ENCODE measurements around the gene LONRF2. TPM values are rescaled to one million over a fixed set of nuclear protein-coding genes. Genes with fewer than 3 reads are reported as not detected.

The LONRF2 gene
- total RNA-seq, 1 experiment from 2014 or later = 1.1 TPM

DNA sequence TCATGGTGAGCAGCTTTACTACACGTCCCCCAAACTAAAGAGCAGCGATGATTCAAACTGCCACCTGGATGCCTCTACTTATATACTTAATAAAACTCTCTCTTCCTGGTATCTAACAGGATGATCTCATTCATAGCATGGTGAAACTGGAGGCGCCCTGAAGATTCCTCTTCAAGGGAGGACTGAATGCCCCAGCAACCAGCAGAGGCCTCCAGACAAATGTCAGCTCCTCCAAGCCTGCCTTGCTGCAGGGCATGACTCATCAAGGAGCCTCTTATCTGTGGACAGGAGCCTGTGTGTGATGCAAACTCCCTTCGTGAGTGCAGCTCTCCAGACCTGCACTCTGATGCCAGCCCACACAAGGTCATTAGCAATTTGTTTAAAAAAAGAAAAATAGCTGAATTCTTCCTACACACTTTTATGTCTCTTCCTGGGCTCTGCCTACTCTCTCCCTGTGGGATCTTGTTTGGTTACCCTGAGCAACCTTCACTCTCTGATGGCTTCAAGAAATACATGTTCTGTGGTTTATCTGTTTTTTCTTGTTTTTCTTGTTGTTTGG, 30.2 kb downstream of the LONRF2 start:
- Histone ChIP-seq H3K27ac (ENCODE audit: low read length) (peak overlapping the region; percentile 96), H3K9me3 (ENCODE audit: low read length) (no peaks in the 10 kb centered on the region), H3K36me3 (ENCODE audit: low read depth, low read length) (no peaks in the 10 kb centered on the region), H3K27me3 (ENCODE audit: low read length) (no peaks in the 10 kb centered on the region), H3K4me2 (ENCODE audit: low read length) (peak overlapping the region; percentile 69), H4K20me1 (ENCODE audit: low read length) (no peaks in the 10 kb centered on the region), H3K4me3 (ENCODE audit: low read length) (no peak overlapping the region), H3F3A (ENCODE audit: low read length, unreplicated experiment) (peaks cover 9% of the 10 kb centered on the region), H3K79me2 (ENCODE audit: low read length) (no peaks in the 10 kb centered on the region), H3K9me2 (replicated peaks; ENCODE audit: low read length) (no peaks in the 10 kb centered on the region), H3K9ac (ENCODE audit: low read length) (peak overlapping the region; percentile 74), H2AFZ (ENCODE audit: low read length) (no peak overlapping the region), H3K4me1 (ENCODE audit: insufficient read depth, low read length) (peaks cover 39% of the 10 kb centered on the region)
- ChIA-PET POLR2A (ENCODE audit: unreplicated experiment) (no interaction called here), CTCF (interaction anchor here (2.0 kb wide), 1 partner anchor 30 kb away, joined by 7 read pairs; no protein-coding TSS in a partner anchor)
- no TSS peak for BruUV-seq (replicated peaks)
- peak; percentile 69 for ATAC-seq
- intact Hi-C loops (cut with micrococcal nuclease) = no loop called here
- TF ChIP-seq, protein P1, sequence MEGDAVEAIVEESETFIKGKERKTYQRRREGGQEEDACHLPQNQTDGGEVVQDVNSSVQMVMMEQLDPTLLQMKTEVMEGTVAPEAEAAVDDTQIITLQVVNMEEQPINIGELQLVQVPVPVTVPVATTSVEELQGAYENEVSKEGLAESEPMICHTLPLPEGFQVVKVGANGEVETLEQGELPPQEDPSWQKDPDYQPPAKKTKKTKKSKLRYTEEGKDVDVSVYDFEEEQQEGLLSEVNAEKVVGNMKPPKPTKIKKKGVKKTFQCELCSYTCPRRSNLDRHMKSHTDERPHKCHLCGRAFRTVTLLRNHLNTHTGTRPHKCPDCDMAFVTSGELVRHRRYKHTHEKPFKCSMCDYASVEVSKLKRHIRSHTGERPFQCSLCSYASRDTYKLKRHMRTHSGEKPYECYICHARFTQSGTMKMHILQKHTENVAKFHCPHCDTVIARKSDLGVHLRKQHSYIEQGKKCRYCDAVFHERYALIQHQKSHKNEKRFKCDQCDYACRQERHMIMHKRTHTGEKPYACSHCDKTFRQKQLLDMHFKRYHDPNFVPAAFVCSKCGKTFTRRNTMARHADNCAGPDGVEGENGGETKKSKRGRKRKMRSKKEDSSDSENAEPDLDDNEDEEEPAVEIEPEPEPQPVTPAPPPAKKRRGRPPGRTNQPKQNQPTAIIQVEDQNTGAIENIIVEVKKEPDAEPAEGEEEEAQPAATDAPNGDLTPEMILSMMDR (conservative IDR thresholded peaks at IDR 0.05; ENCODE audit: low read depth, low read length) = peak; percentile 35
- no peak for TF ChIP-seq EZH2phosphoT487 (IDR thresholded peaks at IDR 0.05; ENCODE audit: borderline replicate concordance, low read length)
- TF ChIP-seq EZH2 (IDR thresholded peaks at IDR 0.05; ENCODE audit: low read length, unreplicated experiment) = no peak
- peak; percentile 82 for DNase-seq

DNA sequence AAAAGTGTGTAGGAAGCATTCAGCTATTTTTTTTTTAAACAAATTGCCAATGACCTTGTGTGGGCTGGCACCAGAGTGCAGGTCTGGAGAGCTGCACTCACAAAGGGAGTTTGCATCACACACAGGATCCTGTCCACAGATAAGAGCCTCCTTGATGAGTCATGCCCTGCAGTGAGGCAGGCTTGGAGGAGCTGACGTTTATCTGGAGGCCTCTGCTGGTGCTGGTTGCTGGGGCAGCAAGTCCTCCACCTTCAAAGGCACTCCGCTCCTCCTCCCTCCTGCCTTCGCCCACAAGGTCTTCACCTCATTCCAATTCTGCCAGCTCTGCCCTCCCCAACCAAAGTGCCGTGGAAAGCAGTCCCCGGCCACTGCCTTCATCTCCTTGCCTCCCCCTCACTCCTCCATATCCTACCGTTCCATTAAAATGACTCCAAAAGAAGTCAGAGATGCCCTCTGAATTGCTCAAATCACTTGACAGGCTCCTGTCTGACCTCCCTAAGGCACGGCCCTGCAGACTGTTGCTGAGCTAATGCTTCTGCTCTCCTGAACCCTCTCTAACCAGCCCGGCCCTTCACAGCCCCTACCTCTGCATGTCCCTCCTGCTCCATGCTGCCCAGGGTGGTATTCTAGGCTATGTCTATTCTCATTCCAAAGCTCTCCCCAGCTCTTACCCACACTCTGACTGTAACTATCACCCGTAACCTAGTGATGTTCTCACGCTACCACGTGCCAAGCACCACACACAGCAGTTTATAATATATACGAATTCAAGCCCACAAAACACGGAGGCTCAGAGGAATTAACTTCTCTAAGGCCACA, 30.9 kb downstream of the LONRF2 start:
- DNase-seq (peak; percentile 92), ATAC-seq (peak; percentile 84)
- H3K27me3 ChIP-seq (ENCODE audit: low read length) = no peaks in the 10 kb centered on the region
- peaks cover 41% of the 10 kb centered on the region for H3K4me1 ChIP-seq (ENCODE audit: insufficient read depth, low read length)
- 0 out of 2 replicates have a peak overlapping the region, but pooled peaks have one; percentile 8 for H3K4me3 ChIP-seq (ENCODE audit: low read length)
- H3K36me3 ChIP-seq (ENCODE audit: low read depth, low read length) = no peaks in the 10 kb centered on the region
- TF ChIP-seq, protein P1 (conservative IDR thresholded peaks at IDR 0.05; ENCODE audit: low read depth, low read length) = no peak
- TF ChIP-seq EZH2 (IDR thresholded peaks at IDR 0.05; ENCODE audit: low read length, unreplicated experiment) (no peak), EZH2phosphoT487 (IDR thresholded peaks at IDR 0.05; ENCODE audit: borderline replicate concordance, low read length) (no peak; the same call in 1 of the 2 replicates)
- no peaks in the 10 kb centered on the region for H3K9me3 ChIP-seq (ENCODE audit: low read length)
- H3K9me2 ChIP-seq (replicated peaks; ENCODE audit: low read length) = no peaks in the 10 kb centered on the region
- H2AFZ ChIP-seq (ENCODE audit: low read length) = peak overlapping the region; percentile 45; the same call in 1 of the 2 replicates
- H3K4me2 ChIP-seq (ENCODE audit: low read length) = peak overlapping the region; percentile 69
- POLR2A ChIA-PET (ENCODE audit: unreplicated experiment) = interaction anchor here (0.7 kb wide), 1 partner anchor 144 kb away, joined by 6 read pairs; no protein-coding TSS in a partner anchor
- H4K20me1 ChIP-seq (ENCODE audit: low read length) = no peaks in the 10 kb centered on the region
- CTCF ChIA-PET = interaction anchor here (0.7 to 2.0 kb wide), 3 partner anchors 29 to 484 kb away, joined by 3 to 7 read pairs (median 4); no protein-coding TSS in a partner anchor
- intact Hi-C loops (cut with micrococcal nuclease) = no loop called here
- peaks cover 9% of the 10 kb centered on the region for H3F3A ChIP-seq (ENCODE audit: low read length, unreplicated experiment)
- peak overlapping the region; percentile 96 for H3K27ac ChIP-seq (ENCODE audit: low read length)
- peak overlapping the region; percentile 74 for H3K9ac ChIP-seq (ENCODE audit: low read length)
- BruUV-seq (replicated peaks) = TSS peak; percentile 35
- H3K79me2 ChIP-seq (ENCODE audit: low read length) = no peaks in the 10 kb centered on the region
